ENCODE results near the gene PEAR1.

Gene PEAR1

GRCh38 chr1:156846643-156847042 lies 46.9 kb upstream of the PEAR1 start:
- TF ChIP-seq CTCF (IDR thresholded peaks at IDR 0.05) = no peak

GRCh38 chr1:156847591-156848460 lies 45.7 kb upstream of the PEAR1 start:
- DNase-seq (ENCODE audit: low spot score) = no peak
- no peak overlapping the region for H3K4me3 ChIP-seq
- no peak for TF ChIP-seq CTCF (IDR thresholded peaks at IDR 0.05)

More at GRCh38 chr1:156846643-156847042, 46.9 kb upstream of the PEAR1 start:
- no peak for DNase-seq (ENCODE audit: low spot score)
- no peak overlapping the region for H3K4me3 ChIP-seq
- no peak overlapping the region for H3K27ac ChIP-seq

GRCh38 chr1:156848461-156849150 lies 44.9 kb upstream of the PEAR1 start:
- TF ChIP-seq CTCF (IDR thresholded peaks at IDR 0.05) = no peak
- no peak overlapping the region for H3K27ac ChIP-seq
- DNase-seq (ENCODE audit: low spot score) = no peak
- H3K4me3 ChIP-seq = no peak overlapping the region

More at GRCh38 chr1:156847591-156848460, 45.7 kb upstream of the PEAR1 start:
- H3K27ac ChIP-seq = no peak overlapping the region

GRCh38 chr1:156849151-156849496 lies 44.4 kb upstream of the PEAR1 start:
- Histone ChIP-seq H3K27ac (no peak overlapping the region), H3K4me3 (no peak overlapping the region)
- no peak for TF ChIP-seq CTCF (IDR thresholded peaks at IDR 0.05)
- DNase-seq (ENCODE audit: low spot score) = no peak

GRCh38 chr1:156851779-156852417 lies 41.6 kb upstream of the PEAR1 start:
- DNase-seq (ENCODE audit: low spot score) = no peak
- H3K27ac ChIP-seq = no peak overlapping the region
- no peak for TF ChIP-seq CTCF (IDR thresholded peaks at IDR 0.05)
- no peak overlapping the region for H3K4me3 ChIP-seq

- no peak overlapping the region for H3K27ac ChIP-seq
- no peak overlapping the region for H3K4me3 ChIP-seq
- no peak for TF ChIP-seq CTCF (IDR thresholded peaks at IDR 0.05)
- DNase-seq (ENCODE audit: low spot score) = no peak
These were observed 41.1 kb upstream of the PEAR1 start for GRCh38 chr1:156852418-156852874.

All from coronary artery (tissue), 2 donors.